NCI-H1417 treated with DMSO at 0.1 percent for 48 hours (cell line): ENCODE results near the gene GJB5.

Experiments used
- DNase-seq: peaks from one replicate; lab custom pipeline; 2025; lab: John Stamatoyannopoulos, UW

The GJB5 gene

GRCh38 chr1:34776911-34777310 lies 22.1 kb downstream of the GJB5 start:
- DNase-seq, result no peak

GRCh38 chr1:34777519-34778321 lies 22.9 kb downstream of the GJB5 start:
- DNase-seq, result no peak

- no peak for DNase-seq
These were observed 23.5 kb downstream of the GJB5 start for GRCh38 chr1:34778381-34778780.

GRCh38 chr1:34779005-34779404 lies 24.2 kb downstream of the GJB5 start:
- DNase-seq, result no peak

- DNase-seq, result no peak
These were observed 24.7 kb downstream of the GJB5 start for GRCh38 chr1:34779526-34779925.

GRCh38 chr1:34779962-34780361 lies 25.1 kb downstream of the GJB5 start:
- DNase-seq, result no peak

GRCh38 chr1:34780528-34780927 lies 25.7 kb downstream of the GJB5 start:
- no peak for DNase-seq

- no peak for DNase-seq
These were observed 26.4 kb downstream of the GJB5 start, which contains the start of gene GJB3 for GRCh38 chr1:34781071-34781843. Gene GJB3, plus strand, starts transcription at chr1:34781214. Its CDS starts 3,549 bp downstream, at chr1:34784763.

GRCh38 chr1:34781844-34782391 lies 27.1 kb downstream of the GJB5 start:
- DNase-seq, result no peak

- DNase-seq, result no peak
These were observed 29.9 kb downstream of the GJB5 start for GRCh38 chr1:34784751-34785221.

GRCh38 chr1:34785231-34785874 lies 30.5 kb downstream of the GJB5 start:
- DNase-seq, result no peak

- DNase-seq, result no peak
These were observed 31.1 kb downstream of the GJB5 start for GRCh38 chr1:34785875-34786470.

- peak; percentile 43 for DNase-seq
These were observed 31.9 kb downstream of the GJB5 start for GRCh38 chr1:34786521-34787325.

- DNase-seq, result no peak
These were observed 32.9 kb downstream of the GJB5 start for GRCh38 chr1:34787461-34788420.

GRCh38 chr1:34790985-34791384 lies 36.1 kb downstream of the GJB5 start:
- no peak for DNase-seq

GRCh38 chr1:34792424-34792823 lies 37.6 kb downstream of the GJB5 start:
- DNase-seq, result no peak

GRCh38 chr1:34792868-34793727 lies 38.3 kb downstream of the GJB5 start, which contains the start of gene GJA4:
Gene GJA4, plus strand, starts transcription at chr1:34792999. Its CDS starts 1,215 bp downstream, at chr1:34794214.
- DNase-seq, result no peak

- no peak for DNase-seq
These were observed 39.3 kb downstream of the GJB5 start for GRCh38 chr1:34794001-34794789.
